ENCODE measurements around the gene OTOGL.
"Not testable (repeated sequence)": the region's sequence is repeated elsewhere in the genome, so short reads cannot be mapped to it uniquely, and the experiment has no call there.

Gene OTOGL

GRCh38 chr12:80230068-80230467, 130.7 kb downstream of the OTOGL start:
- no peak for TF ChIP-seq Cebpa-rat (IDR thresholded peaks at IDR 0.05)
- no peaks in the 10 kb centered on the region; a peak in 1 of 22 replicates for H3K9me3 ChIP-seq (replicated peaks in 1 of 11)
- H3K36me3 ChIP-seq = no peaks in the 10 kb centered on the region
- H3K4me3 ChIP-seq = no peak overlapping the region
- H3K9ac ChIP-seq = no peak overlapping the region
- H3K27me3 ChIP-seq = no peaks in the 10 kb centered on the region
- no peak overlapping the region for H3K27ac ChIP-seq
- H3K4me1 ChIP-seq = peaks cover 0 to 21% (median 13%) of the 10 kb centered on the region in 10 experiments; a peak in 17 of 20 replicates
- peak overlapping the region in 3 of 11 experiments; percentile 5 to 18 (median 13); a peak in 2 of 22 replicates for H3K4me2 ChIP-seq
- H4K20me1 ChIP-seq = no peaks in the 10 kb centered on the region

DNA sequence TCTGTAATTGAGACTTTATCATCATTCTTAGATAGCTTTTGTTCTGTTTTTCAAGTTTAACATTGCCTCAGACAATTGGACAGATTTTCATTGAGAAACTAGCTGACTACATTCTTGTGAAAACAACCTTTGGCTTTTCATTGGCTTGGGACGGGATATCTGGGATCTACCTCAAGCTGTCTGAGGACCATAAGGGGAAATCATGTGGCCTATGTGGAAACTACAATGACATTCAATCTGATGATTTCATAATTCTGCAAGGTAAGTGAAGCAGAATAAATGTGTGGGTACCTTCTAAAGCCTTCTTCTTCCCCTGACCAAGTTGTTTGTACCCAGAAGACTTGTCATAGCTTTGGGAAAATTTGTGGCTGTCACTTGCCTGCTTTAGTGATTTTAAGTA, 133.5 kb downstream of the OTOGL start:
- TF ChIP-seq Cebpa-rat (IDR thresholded peaks at IDR 0.05) = no peak
- no peaks in the 10 kb centered on the region for H3K27me3 ChIP-seq

DNA sequence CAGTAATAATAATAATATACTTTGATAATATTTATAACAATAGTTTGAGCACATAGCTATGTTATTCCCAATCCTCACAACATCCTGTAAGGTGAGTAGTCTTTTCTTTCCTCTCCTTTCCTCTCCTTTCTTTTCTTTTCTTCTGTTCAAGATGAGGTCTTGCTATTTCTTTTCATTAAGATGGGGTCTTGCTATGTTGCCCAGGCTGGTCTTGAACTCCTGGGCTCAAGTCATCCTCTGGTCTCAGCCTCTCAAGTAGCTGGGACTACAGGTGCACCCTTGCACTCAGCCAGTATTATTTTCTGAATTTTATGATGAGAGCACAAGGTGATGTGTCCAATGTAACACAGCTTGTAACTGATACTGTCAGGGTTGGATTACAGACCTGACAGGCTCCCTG, 134.6 kb downstream of the OTOGL start:
- no peak for TF ChIP-seq Cebpa-rat (IDR thresholded peaks at IDR 0.05)
- no peaks in the 10 kb centered on the region for H4K20me1 ChIP-seq
- no peak overlapping the region for H3K9ac ChIP-seq
- H3K27me3 ChIP-seq = no peaks in the 10 kb centered on the region
- no peaks in the 10 kb centered on the region for H3K36me3 ChIP-seq
- no peak overlapping the region for H3K4me3 ChIP-seq
- H3K4me2 ChIP-seq = no peak overlapping the region
- no peaks in the 10 kb centered on the region for H3K9me3 ChIP-seq (replicated peaks in 1 of 11)
- H3K27ac ChIP-seq = no peak overlapping the region
- peaks cover 0 to 8% (median 0%) of the 10 kb centered on the region in 10 experiments; a peak in 4 of 20 replicates for H3K4me1 ChIP-seq

More for the DNA sequence above, 133.5 kb downstream of the OTOGL start:
- Histone ChIP-seq H3K4me2 (no peak overlapping the region), H4K20me1 (no peaks in the 10 kb centered on the region), H3K9ac (no peak overlapping the region), H3K27ac (no peak overlapping the region), H3K9me3 (replicated peaks in 1 of 11) (no peaks in the 10 kb centered on the region), H3K4me3 (no peak overlapping the region), H3K4me1 (peaks cover 0 to 8% (median 0%) of the 10 kb centered on the region in 10 experiments; a peak in 4 of 20 replicates), H3K36me3 (no peaks in the 10 kb centered on the region)

DNA sequence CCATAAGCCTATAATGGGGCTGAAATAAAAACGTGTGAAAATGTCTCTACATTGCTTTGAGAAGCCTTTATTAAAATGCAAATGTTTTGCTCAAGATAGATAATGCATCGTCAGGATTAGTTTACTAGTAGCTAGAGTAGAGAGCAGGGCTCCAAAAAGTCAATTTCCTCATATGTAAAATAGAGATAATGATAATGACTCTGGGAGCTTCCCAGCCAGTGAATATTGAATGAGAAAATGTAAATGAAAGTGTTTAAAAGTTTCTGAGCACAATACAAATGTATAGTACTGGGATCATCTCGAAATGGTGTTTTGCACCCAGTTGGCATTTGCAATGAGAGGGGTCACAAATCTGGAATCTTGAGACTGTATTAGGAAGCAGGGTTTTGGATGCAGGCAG, 135.3 kb downstream of the OTOGL start:
- Histone ChIP-seq H3K36me3 (no peaks in the 10 kb centered on the region), H3K4me3 (no peak overlapping the region), H3K9me3 (replicated peaks in 1 of 11) (peaks cover 0 to 2% (median 0%) of the 10 kb centered on the region in 11 experiments; a peak in 1 of 22 replicates), H3K27me3 (no peaks in the 10 kb centered on the region), H3K9ac (no peak overlapping the region), H3K4me2 (no peak overlapping the region), H3K4me1 (peaks cover 0 to 7% (median 0%) of the 10 kb centered on the region in 10 experiments; a peak in 4 of 20 replicates), H4K20me1 (no peaks in the 10 kb centered on the region), H3K27ac (no peak overlapping the region)
- no peak for TF ChIP-seq Cebpa-rat (IDR thresholded peaks at IDR 0.05)

DNA sequence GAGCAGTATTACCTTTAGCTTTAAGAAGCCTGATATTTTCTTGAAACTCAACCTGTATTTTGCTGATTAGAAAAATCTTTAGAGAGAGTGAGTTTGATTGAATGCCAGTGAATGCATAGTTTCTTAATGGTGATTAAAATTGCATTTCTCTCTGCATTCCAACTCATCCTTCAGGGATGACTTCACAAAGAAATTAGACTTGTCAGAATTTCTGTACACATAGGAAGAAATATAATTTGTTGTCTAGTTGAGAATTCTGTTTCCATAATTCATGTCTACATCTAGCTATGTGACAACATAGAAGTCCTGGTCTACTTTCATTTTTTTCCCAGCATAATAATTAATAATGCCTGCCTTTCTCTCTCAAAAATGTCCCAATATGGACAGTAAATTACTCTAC, 136.6 kb downstream of the OTOGL start:
- no peaks in the 10 kb centered on the region for H3K4me1 ChIP-seq
- no peak overlapping the region for H3K27ac ChIP-seq
- no peaks in the 10 kb centered on the region for H3K27me3 ChIP-seq
- H3K4me3 ChIP-seq = no peak overlapping the region
- TF ChIP-seq Cebpa-rat (IDR thresholded peaks at IDR 0.05) = no peak
- H3K4me2 ChIP-seq = no peak overlapping the region
- H3K9me3 ChIP-seq (replicated peaks in 1 of 11) = peaks cover 0 to 5% (median 0%) of the 10 kb centered on the region in 11 experiments; a peak in 1 of 22 replicates
- H3K9ac ChIP-seq = no peak overlapping the region
- H4K20me1 ChIP-seq = no peaks in the 10 kb centered on the region
- no peaks in the 10 kb centered on the region for H3K36me3 ChIP-seq

GRCh38 chr12:80239867-80240266, 140.5 kb downstream of the OTOGL start:
- Histone ChIP-seq H3K4me3 (no peak overlapping the region), H3K4me1 (no peaks in the 10 kb centered on the region), H3K4me2 (no peak overlapping the region), H3K9ac (no peak overlapping the region), H4K20me1 (no peaks in the 10 kb centered on the region), H3K36me3 (no peaks in the 10 kb centered on the region), H3K27ac (no peak overlapping the region), H3K9me3 (replicated peaks in 1 of 11) (peaks cover 0 to 5% (median 0%) of the 10 kb centered on the region in 11 experiments; a peak in 1 of 22 replicates), H3K27me3 (no peaks in the 10 kb centered on the region)
- TF ChIP-seq Cebpa-rat (IDR thresholded peaks at IDR 0.05) = no peak

GRCh38 chr12:80241576-80242273, 142.4 kb downstream of the OTOGL start:
- Histone ChIP-seq H3K9me3 (replicated peaks in 1 of 11) (peaks cover 0 to 5% (median 0%) of the 10 kb centered on the region in 11 experiments; a peak in 1 of 22 replicates), H4K20me1 (no peaks in the 10 kb centered on the region), H3K27ac (no peak overlapping the region), H3K4me3 (no peak overlapping the region), H3K27me3 (no peaks in the 10 kb centered on the region), H3K4me1 (no peaks in the 10 kb centered on the region), H3K36me3 (no peaks in the 10 kb centered on the region), H3K9ac (no peak overlapping the region), H3K4me2 (no peak overlapping the region)
- no peak for TF ChIP-seq Cebpa-rat (IDR thresholded peaks at IDR 0.05)

DNA sequence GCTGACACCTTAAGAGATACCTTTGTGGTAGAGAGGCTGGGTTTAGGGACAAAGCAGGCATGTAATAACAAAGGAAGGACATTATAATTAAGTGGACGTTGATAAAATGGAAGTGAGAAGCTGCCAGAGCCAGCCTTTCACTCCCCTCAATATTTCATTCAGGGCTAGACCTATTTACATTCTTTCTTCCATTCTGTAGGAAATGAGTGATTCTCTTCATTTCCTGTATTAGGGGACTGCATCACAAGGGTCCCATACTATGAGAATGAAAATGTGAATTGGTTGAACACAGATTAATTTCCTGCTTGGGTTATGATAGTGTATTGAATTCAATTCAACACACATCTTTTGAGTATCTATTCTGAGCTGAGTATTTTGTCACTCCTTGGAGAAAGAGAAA, 143.0 kb downstream of the OTOGL start:
- H3K27me3 ChIP-seq = no peaks in the 10 kb centered on the region
- no peaks in the 10 kb centered on the region for H4K20me1 ChIP-seq
- no peak overlapping the region for H3K4me2 ChIP-seq
- H3K36me3 ChIP-seq = no peaks in the 10 kb centered on the region
- peaks cover 0 to 5% (median 0%) of the 10 kb centered on the region in 11 experiments; a peak in 1 of 22 replicates for H3K9me3 ChIP-seq (replicated peaks in 1 of 11)
- no peak overlapping the region for H3K4me3 ChIP-seq
- H3K27ac ChIP-seq = no peak overlapping the region
- no peak for TF ChIP-seq Cebpa-rat (IDR thresholded peaks at IDR 0.05)
- H3K9ac ChIP-seq = no peak overlapping the region
- no peaks in the 10 kb centered on the region for H3K4me1 ChIP-seq

DNA sequence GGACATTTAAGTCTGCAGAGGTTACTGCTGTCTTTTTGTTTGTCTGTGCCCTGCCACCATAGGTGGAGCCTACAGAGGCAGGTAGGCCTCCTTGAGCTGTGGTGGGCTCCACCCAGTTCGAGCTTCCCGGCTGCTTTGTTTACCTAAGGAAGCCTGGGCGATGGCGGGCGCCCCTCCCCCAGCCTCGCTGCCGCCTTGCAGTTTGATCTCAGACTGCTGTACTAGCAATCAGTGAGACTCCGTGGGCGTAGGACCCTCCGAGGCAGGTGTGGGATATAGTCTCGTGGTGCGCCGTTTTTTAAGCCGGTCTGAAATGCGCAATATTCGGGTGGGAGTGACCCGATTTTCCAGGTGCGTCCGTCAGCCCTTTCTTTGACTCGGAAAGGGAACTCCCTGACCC, 150.2 kb downstream of the OTOGL start:
- not testable (repeated sequence) for H4K20me1 ChIP-seq; H3K4me3 ChIP-seq; H3K9ac ChIP-seq; H3K27me3 ChIP-seq; H3K4me2 ChIP-seq; H3K36me3 ChIP-seq; H3K27ac ChIP-seq; H3K9me3 ChIP-seq (replicated peaks in 1 of 11); H3K4me1 ChIP-seq

DNA sequence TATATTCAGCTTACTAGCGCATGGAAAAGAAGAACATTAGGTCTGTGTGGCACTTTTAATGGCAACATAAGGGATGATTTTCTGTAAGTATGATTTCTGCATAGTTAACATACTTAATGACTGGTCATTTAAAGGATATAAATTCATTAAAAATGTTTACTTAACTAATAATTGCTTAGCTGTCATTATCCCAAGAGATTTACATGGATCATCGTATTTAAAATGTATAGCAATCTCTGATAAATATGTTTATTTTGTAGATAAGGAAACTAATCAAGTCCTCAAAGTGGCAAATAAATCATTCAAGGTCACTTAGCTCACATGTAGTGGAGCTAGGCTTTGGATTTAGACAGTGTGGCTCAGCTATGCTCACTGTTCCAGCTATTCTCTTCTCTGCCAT, 158.6 kb downstream of the OTOGL start:
- H4K20me1 ChIP-seq = no peaks in the 10 kb centered on the region
- H3K9me3 ChIP-seq (replicated peaks in 1 of 11) = no peaks in the 10 kb centered on the region
- H3K36me3 ChIP-seq = no peaks in the 10 kb centered on the region
- H3K27ac ChIP-seq = no peak overlapping the region
- no peak overlapping the region for H3K4me2 ChIP-seq
- no peak overlapping the region for H3K4me3 ChIP-seq
- no peaks in the 10 kb centered on the region for H3K4me1 ChIP-seq
- no peak for TF ChIP-seq Cebpa-rat (IDR thresholded peaks at IDR 0.05)
- no peaks in the 10 kb centered on the region for H3K27me3 ChIP-seq
- no peak overlapping the region for H3K9ac ChIP-seq
